Retinal pigment epithelial cell (primary cell): ENCODE measurements around the gene CFAP210.

Experiments used
- DNase-seq: peaks from one replicate; pipeline ENCODE4 v3.0.0-alpha.2; 2010; ENCODE audit warnings: low read depth
- H3K4me3 ChIP-seq: 2 replicates; pipeline ENCODE4 v1.5.1; 2011; ENCODE audit warnings: mild to moderate bottlenecking, low read length, control low read depth, moderate library complexity
- CTCF ChIP-seq: conservative IDR thresholded peaks from 2 replicates; pipeline ENCODE4 v1.5.1; 2011; ENCODE audit warnings: low read depth, low read length, control low read depth, inconsistent platforms

The CFAP210 gene

DNA sequence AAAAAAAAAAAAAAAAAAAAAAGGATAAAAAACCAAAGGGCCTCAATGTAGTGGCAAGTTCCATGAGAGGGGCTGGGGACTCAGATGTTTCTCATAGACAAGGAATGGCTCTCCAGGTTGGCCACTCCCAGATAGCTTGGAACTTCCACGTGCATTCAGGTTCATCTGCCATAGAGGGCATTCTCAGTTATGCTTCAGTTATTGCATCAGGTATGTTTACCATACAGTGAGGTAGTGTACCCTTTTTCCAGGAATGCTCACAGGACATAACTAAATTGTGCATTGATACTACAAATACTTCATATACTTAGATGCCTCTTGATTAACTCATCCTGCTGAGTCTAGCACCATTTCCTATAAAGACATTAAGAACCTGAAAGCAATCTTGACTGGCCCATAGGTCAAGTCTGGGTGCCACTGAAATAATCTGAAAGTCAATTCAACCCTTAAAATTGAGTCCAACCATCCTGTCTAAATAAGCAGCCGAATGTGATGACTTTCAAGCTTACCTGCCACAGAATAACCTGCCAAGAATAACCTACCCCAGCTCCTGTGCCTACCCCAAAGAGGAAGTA, 24.8 kb upstream of the CFAP210 start:
- no peak overlapping the region for H3K4me3 ChIP-seq
- DNase-seq: no peak
- no peak for TF ChIP-seq CTCF

GRCh38 chr2:169717691-169718063, 23.5 kb upstream of the CFAP210 start:
- no peak overlapping the region for H3K4me3 ChIP-seq
- TF ChIP-seq CTCF: no peak

DNA sequence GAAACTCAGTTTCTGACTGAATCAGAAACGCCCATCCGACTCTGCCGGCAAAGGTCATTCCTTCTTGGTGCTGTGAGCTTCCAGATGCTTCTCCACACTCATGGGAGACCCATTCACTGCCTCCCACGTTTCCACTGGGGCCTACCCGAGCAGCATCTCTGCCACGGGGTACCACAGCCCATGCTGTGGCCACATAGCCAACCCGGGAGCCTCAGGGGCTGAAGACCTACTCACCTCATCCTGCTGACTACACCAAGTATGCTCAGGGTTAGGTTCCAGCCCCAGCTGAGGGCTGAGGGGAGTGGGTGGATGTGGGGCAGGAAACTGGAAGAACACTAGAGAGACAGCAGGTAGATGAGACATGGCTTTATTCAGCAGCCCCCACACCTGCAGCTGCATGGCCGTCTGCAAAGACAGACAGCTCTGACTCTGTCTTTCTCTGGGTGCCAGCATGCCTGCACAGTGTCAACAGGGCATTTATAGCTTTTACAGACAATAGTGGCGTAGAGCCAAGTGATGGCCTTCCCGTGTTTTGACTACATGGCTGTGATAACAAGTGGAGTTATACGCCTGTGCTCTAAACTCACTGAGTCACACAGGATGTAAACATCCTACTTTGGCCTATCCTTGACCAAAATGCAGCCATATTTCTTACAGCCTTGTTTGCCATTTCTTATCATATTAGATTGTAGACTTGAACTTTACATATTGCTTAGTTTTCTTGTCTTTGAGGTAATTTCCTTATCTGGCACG, 22.9 kb upstream of the CFAP210 start:
- no peak for DNase-seq
- no peak overlapping the region for H3K4me3 ChIP-seq
- no peak for TF ChIP-seq CTCF

More at GRCh38 chr2:169717691-169718063, 23.5 kb upstream of the CFAP210 start:
- DNase-seq: no peak

DNA sequence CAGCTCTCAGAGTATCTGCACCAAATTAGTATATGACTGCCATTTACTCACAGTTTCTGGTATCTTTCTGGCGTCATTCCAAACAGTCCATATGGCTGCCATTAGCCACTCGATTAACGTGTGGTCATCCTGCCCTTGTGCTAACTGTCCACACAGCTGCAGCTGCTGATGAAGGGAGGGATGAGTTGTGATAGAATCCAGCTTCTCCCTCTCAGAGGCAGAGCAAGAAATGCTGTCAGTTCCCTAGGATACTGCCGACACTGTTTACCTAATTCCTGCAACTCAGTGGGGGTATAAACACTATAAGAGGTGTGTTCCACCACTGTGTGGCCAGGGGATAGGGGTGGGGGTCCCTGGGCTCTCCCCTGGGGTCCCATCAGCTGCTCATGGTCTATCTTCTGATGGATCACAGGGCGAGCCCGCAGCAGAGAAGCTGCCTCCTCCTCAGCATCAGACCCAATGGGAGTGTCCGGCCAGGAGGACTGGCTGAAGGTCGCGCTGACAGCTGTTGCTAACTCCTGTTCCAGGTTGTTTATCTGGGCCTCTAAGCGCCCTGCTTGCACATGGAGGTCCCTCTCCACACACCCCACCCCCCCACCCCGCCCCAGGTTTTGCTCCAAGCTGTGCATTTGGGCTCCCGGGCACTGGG, 22.2 kb upstream of the CFAP210 start:
- DNase-seq: no peak
- no peak for TF ChIP-seq CTCF
- H3K4me3 ChIP-seq: no peak overlapping the region

DNA sequence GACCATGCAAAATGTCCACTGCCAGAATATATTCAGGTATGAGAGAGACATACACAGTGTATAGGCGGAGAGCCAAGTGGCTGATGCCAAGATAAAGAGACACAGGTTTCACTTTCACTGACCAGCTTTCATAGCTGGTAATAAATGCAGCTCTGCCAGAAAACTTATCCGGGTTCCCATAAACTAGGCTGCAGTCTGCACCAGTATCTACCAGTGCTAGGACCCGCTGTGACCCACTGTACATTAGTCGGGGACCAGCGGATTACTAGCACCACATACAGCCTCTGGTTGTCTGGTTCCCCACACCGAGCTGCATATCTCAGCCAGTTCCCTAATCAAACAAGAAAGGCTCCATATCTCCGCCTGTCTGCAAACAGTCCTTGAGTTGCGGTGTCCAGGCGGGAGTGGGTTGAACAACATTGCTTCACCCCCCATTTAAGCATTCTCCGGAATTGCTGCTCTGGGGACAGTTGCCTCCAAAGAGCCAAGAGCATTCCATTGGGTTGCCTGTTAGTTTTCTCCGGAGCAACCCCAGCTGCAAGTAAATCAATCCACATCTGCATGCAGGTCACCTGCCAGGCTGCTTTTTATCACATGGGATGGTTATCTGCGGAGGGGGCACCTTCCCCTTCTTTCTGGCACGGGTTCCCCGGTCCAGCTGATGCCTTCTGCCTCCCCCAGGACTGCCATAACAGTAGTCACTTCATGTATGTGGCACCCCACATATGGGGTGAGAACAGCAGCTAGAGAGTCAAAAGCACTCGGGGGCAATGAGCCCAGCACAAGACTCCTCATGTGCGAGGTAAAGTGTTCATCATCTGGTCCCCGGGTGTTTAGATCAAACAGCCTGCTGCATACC, 21.4 kb upstream of the CFAP210 start:
- H3K4me3 ChIP-seq: no peak overlapping the region
- no peak for TF ChIP-seq CTCF
- no peak for DNase-seq

GRCh38 chr2:169714699-169715098, 20.5 kb upstream of the CFAP210 start:
- no peak for DNase-seq
- H3K4me3 ChIP-seq: no peak overlapping the region
- no peak for TF ChIP-seq CTCF
